ENCODE measurements around the gene RPS5.
"Not testable (repeated sequence)": the region's sequence is repeated elsewhere in the genome, so short reads cannot be mapped to it uniquely, and the experiment has no call there.

RPS5 gene

GRCh38 chr19:58356766-58357480 is 30.1 kb upstream of the RPS5 start:
- DNase-seq = no peak

GRCh38 chr19:58357481-58358145 is 29.5 kb upstream of the RPS5 start:
- DNase-seq = no peak

- DNase-seq = peak; percentile 72 to 84 (median 79)
Measured at GRCh38 chr19:58361900-58362271, 25.2 kb upstream of the RPS5 start.

GRCh38 chr19:58362272-58362994 is 24.6 kb upstream of the RPS5 start, which contains the start of gene ZNF497:
ZNF497 (minus strand) TSS chr19:58362751; CDS start chr19:58357635, 5,116 bp downstream.
- peak; percentile 97 to 99 (median 98) for DNase-seq

GRCh38 chr19:58364146-58364545 is 22.9 kb upstream of the RPS5 start:
- DNase-seq = peak; percentile 21 to 59 (median 46)

- no peak for DNase-seq
Measured at GRCh38 chr19:58366585-58367430, 20.3 kb upstream of the RPS5 start.

GRCh38 chr19:58367698-58368454 is 19.2 kb upstream of the RPS5 start:
- no peak for DNase-seq

- no peak for DNase-seq
Measured at GRCh38 chr19:58368561-58369360, 18.3 kb upstream of the RPS5 start.

- no peak for DNase-seq
Measured at GRCh38 chr19:58372311-58373133, 14.5 kb upstream of the RPS5 start.

GRCh38 chr19:58374200-58374599 is 12.9 kb upstream of the RPS5 start:
- DNase-seq = no peak

GRCh38 chr19:58376724-58377123 is 10.3 kb upstream of the RPS5 start:
- DNase-seq = not testable (repeated sequence)

- DNase-seq = no peak
Measured at GRCh38 chr19:58379246-58379645, 7.8 kb upstream of the RPS5 start.

- DNase-seq = peak in 1 of 4 experiments; percentile 1
Measured at GRCh38 chr19:58380037-58380661, 6.9 kb upstream of the RPS5 start.

- peak; percentile 99 to 100 (median 100) for DNase-seq
Measured at GRCh38 chr19:58380662-58381459, 6.2 kb upstream of the RPS5 start, which contains the start of gene ZNF837. ZNF837 (minus strand) TSS chr19:58381030; CDS start chr19:58369332, 11,698 bp downstream.

GRCh38 chr19:58381460-58382212 is 5.4 kb upstream of the RPS5 start:
- no peak for DNase-seq

- no peak for DNase-seq
Measured at GRCh38 chr19:58382997-58383603, 4.0 kb upstream of the RPS5 start.

GRCh38 chr19:58385313-58385890 is 1.7 kb upstream of the RPS5 start:
- no peak for DNase-seq
